Right lobe of liver (tissue), 6 donors: ENCODE results near the gene SETD6. TPM values are rescaled to one million over a fixed set of nuclear protein-coding genes. Genes with fewer than 3 reads are reported as not detected.

Experiments used
- ATAC-seq, 4 donors: fragments of 200-7000 bp; cut with Tn5 transposase; one replicate each; pipeline ENCODE4 v1.9.1; 2020; ENCODE audit warnings: mild to moderate bottlenecking in 4 of 4, moderate library complexity in 4 of 4
- DNase-seq, 3 donors: peaks; one replicate each; pipeline ENCODE4 v3.0.0-alpha.2; 2020
- H3K27ac ChIP-seq, 3 donors: fragments of 200-600 bp; one replicate each; pipeline ENCODE4 v1.8.0; 2022
- H3K27me3 ChIP-seq, 2 donors: fragments of 200-600 bp; one replicate each; pipeline ENCODE4 v1.8.0; 2022
- H3K36me3 ChIP-seq, 4 donors: fragments of 200-600 bp; sonication (generic) in 1 of 4; one replicate each; pipeline versions ENCODE4 v1.5.1 to v1.8.0; 2017 to 2022; ENCODE audit warnings: control low read depth in 1 of 4
- H3K4me1 ChIP-seq, 4 donors: fragments of 200-600 bp; sonication (generic) in 1 of 4; one replicate each; pipeline versions ENCODE4 v1.5.1 to v1.8.0; 2017 to 2022; ENCODE audit warnings: control low read depth in 1 of 4
- H3K4me3 ChIP-seq, 3 donors: fragments of 200-600 bp; one replicate each; pipeline ENCODE4 v1.8.0; 2022
- H3K9me3 ChIP-seq, 4 donors: fragments of 200-600 bp; sonication (generic) in 1 of 4; one replicate each; pipeline versions ENCODE4 v1.5.1 to v1.8.0; 2017 to 2022; ENCODE audit warnings: control low read depth in 1 of 4
- CTCF ChIP-seq, 4 donors: fragments of 200-600 bp in 3 of 4; fragments of 450-650 bp in 1 of 4; IDR thresholded peaks; one replicate each; pipeline versions ENCODE4 v1.5.1 to v1.8.0; 2016 to 2022; ENCODE audit warnings: antibody characterized with exemption in 4 of 4, mild to moderate bottlenecking in 2 of 4
- POLR2A ChIP-seq: fragments of 450-650 bp; IDR thresholded peaks from one replicate; pipeline ENCODE4 v1.6.1; 2017; ENCODE audit warnings: antibody characterized with exemption, mild to moderate bottlenecking
- WGBS: methylation state at CpG from one replicate; pipeline ENCODE4 v1.1.6; 2018; ENCODE audit warnings: low coverage, low lambda C conversion rate; ENCODE audit not compliant: insufficient coverage; ENCODE audit errors: missing lambda C conversion rate; 5-methylcytosine and 5-hydroxymethylcytosine counted together
- intact Hi-C, 2 donors: fragments of 100-400 bp; cut with DNase I; formaldehyde crosslinking; loops; one replicate each; pipeline versions ENCODE4 v1.11.2 to v1.14.1; 2022
- total RNA-seq, 6 experiments: library from RNA; depleted of rRNA in 2 of 6; stranded (reverse); fragments of >200 nt in 2 of 6; fragmentation: NEBNext Ultra II Directional in 3 of 6; extraction: Animal tissue kit (Norgen Biotek cat#: 25700) in 3 of 6; gene quantifications; one replicate each; pipeline versions ENCODE4 v1.1.0 to v1.2.4, GENCODE V29; 2016 to 2023
- donor health status: DM: no; HTN: yes; CAD: no.
- donor health status: DM: no; HTN: no; CAD: no.
- donor health status: DM: no; HTN: no; CAD: no.
- donor health status: DM: no; HTN: yes; CAD: no.
- donor health status: DM: no; HTN: yes; CAD: no.

SETD6 gene
- total RNA-seq, 6 experiments from 2014 or later: 6.8 to 14.5 (median 10.2) TPM

GRCh38 chr16:58537124-58537906, 22.0 kb downstream of the SETD6 start:
- WGBS: 76% methylated on average over 7 of the region's 10 CpGs
- Histone ChIP-seq H3K4me1 (no peaks in the 10 kb centered on the region), H3K9me3 (no peaks in the 10 kb centered on the region), H3K27ac (no peak overlapping the region), H3K27me3 (no peaks in the 10 kb centered on the region), H3K4me3 (no peak overlapping the region), H3K36me3 (peaks cover 9 to 98% (median 59%) of the 10 kb centered on the region in 4 donors)
- no peak for DNase-seq
- TF ChIP-seq POLR2A: no peak
- no peak for TF ChIP-seq CTCF (IDR thresholded peaks at IDR 0.05)
- intact Hi-C loops: no loop called here
- ATAC-seq: no peak

- WGBS: 89% methylated on average over 2 of the region's 2 CpGs
- Histone ChIP-seq H3K27ac (no peak overlapping the region), H3K36me3 (peaks cover 9 to 96% (median 55%) of the 10 kb centered on the region in 4 donors), H3K4me3 (no peak overlapping the region), H3K27me3 (no peaks in the 10 kb centered on the region), H3K9me3 (no peaks in the 10 kb centered on the region), H3K4me1 (no peaks in the 10 kb centered on the region)
- no peak for ATAC-seq
- intact Hi-C loops: no loop called here
- TF ChIP-seq POLR2A (no peak), CTCF (IDR thresholded peaks at IDR 0.05) (no peak)
- no peak for DNase-seq
These were observed 26.4 kb downstream of the SETD6 start for GRCh38 chr16:58541711-58542110.

- ATAC-seq: no peak
- Histone ChIP-seq H3K4me1 (no peaks in the 10 kb centered on the region), H3K4me3 (no peak overlapping the region), H3K9me3 (no peaks in the 10 kb centered on the region), H3K36me3 (peaks cover 9 to 96% (median 53%) of the 10 kb centered on the region in 4 donors), H3K27me3 (no peaks in the 10 kb centered on the region), H3K27ac (no peak overlapping the region)
- intact Hi-C loops: no loop called here
- no peak for DNase-seq
- TF ChIP-seq CTCF (IDR thresholded peaks at IDR 0.05) (no peak), POLR2A (no peak)
- WGBS: 71% methylated on average over 1 of the region's 1 CpG
These were observed 27.0 kb downstream of the SETD6 start for GRCh38 chr16:58542291-58542690.

GRCh38 chr16:58543685-58544084, 28.4 kb downstream of the SETD6 start:
- Histone ChIP-seq H3K27ac (no peak overlapping the region), H3K4me3 (no peak overlapping the region), H3K4me1 (no peaks in the 10 kb centered on the region), H3K36me3 (peaks cover 9 to 96% (median 48%) of the 10 kb centered on the region in 4 donors), H3K9me3 (no peaks in the 10 kb centered on the region), H3K27me3 (no peaks in the 10 kb centered on the region)
- peak; percentile 32 to 75 (median 67) for DNase-seq
- TF ChIP-seq CTCF (IDR thresholded peaks at IDR 0.05): no peak
- no peak for TF ChIP-seq POLR2A
- intact Hi-C loops: no loop called here
- WGBS: 58% methylated on average over 6 of the region's 8 CpGs
- peak; percentile 89 to 96 (median 92) for ATAC-seq
